Transverse colon (tissue), 4 donors: Measurements from ENCODE around the gene FUT7. TPM values are rescaled to one million over a fixed set of nuclear protein-coding genes. Genes with fewer than 3 reads are reported as not detected.

Source experiments
- DNase-seq: peaks from one replicate; pipeline ENCODE4 v3.0.0-alpha.2; 2019
- H3K27ac ChIP-seq, 4 donors: fragments of 200-600 bp; sonication (generic); 2 replicates each; pipeline ENCODE4 v1.5.1; 2016 to 2018; ENCODE audit warnings: inconsistent platforms in 4 of 4
- H3K27me3 ChIP-seq: fragments of 200-600 bp; sonication (generic); 2 replicates; pipeline ENCODE4 v1.5.1; 2017; ENCODE audit warnings: inconsistent platforms
- H3K36me3 ChIP-seq, 4 donors: fragments of 200-600 bp; sonication (generic); 2 replicates each; pipeline ENCODE4 v1.5.1; 2017 to 2019; ENCODE audit warnings: inconsistent platforms in 4 of 4
- H3K4me1 ChIP-seq, 4 donors: fragments of 200-600 bp; sonication (generic); 2 replicates each; pipeline ENCODE4 v1.5.1; 2017 to 2020; ENCODE audit warnings: inconsistent platforms in 4 of 4
- H3K4me3 ChIP-seq, 4 donors: fragments of 200-600 bp; sonication (generic); 1 replicate in 1 of 4; 2 replicates in 3 of 4; pipeline versions ENCODE4 v1.5.1 to v1.6.1; 2017 to 2019; ENCODE audit warnings: inconsistent platforms in 4 of 4
- H3K9me3 ChIP-seq, 2 donors: fragments of 200-600 bp; sonication (generic); 2 replicates each; pipeline ENCODE4 v1.5.1; 2017 to 2019; ENCODE audit warnings: inconsistent platforms in 2 of 2
- CTCF ChIP-seq, 5 experiments: fragments of 200-600 bp in 3 of 5; fragments of 450-650 bp in 2 of 5; sonication (generic) in 3 of 5; IDR thresholded peaks; 1 replicate in 2 of 5; 2 replicates in 3 of 5; pipeline ENCODE4 v1.5.1; 2016 to 2017; ENCODE audit warnings: antibody characterized with exemption in 5 of 5, inconsistent platforms in 3 of 5, mild to moderate bottlenecking in 2 of 5, moderate library complexity in 1 of 5
- EP300 ChIP-seq: sonication (generic); formaldehyde crosslinking; IDR thresholded peaks from one replicate; pipeline ENCODE4 v1.6.1; 2017; ENCODE audit warnings: antibody characterized with exemption, low read depth
- POLR2A ChIP-seq: fragments of 450-650 bp; IDR thresholded peaks from one replicate; pipeline ENCODE4 v1.6.1; 2016; ENCODE audit warnings: antibody characterized with exemption, mild to moderate bottlenecking, moderate library complexity
- POLR2AphosphoS5 ChIP-seq, 3 donors: sonication (generic); formaldehyde crosslinking; IDR thresholded peaks; one replicate each; pipeline ENCODE4 v1.6.1; 2016; ENCODE audit warnings: antibody characterized with exemption in 3 of 3
- WGBS, 2 donors: methylation state at CpG; one replicate each; pipeline ENCODE4 v1.1.5; 2018; ENCODE audit warnings: low coverage in 1 of 2; 5-methylcytosine and 5-hydroxymethylcytosine counted together
- in situ Hi-C, 4 donors: fragments of 200-750 bp; cut with MboI; loops; one replicate each; pipeline versions ENCODE4 v1.15.0 to v1.15.1; 2017; ENCODE audit warnings: low sequenced_read_pairs in 3 of 4, low pct_ligation_motif_present in 1 of 4, low pct_unique_long_range_greater_than_20kb in 1 of 4
- intact Hi-C: fragments of 100-400 bp; cut with DNase I; formaldehyde crosslinking; loops from one replicate; pipeline ENCODE4 v1.15.1; 2023; ENCODE audit warnings: low total_unique reads
- total RNA-seq, 4 donors: library from RNA; depleted of rRNA; stranded (reverse); fragments of >200 nt; gene quantifications; one replicate each; pipeline ENCODE4 v1.1.0, GENCODE V29; 2016

The FUT7 gene
- total RNA-seq, 4 donors from 2014 or later, result not detected

GRCh38 chr9:136983167-136983566 lies 48.7 kb downstream of the FUT7 start:
- Histone ChIP-seq H3K27me3 (peaks cover 45% of the 10 kb centered on the region), H3K9me3 (no peaks in the 10 kb centered on the region), H3K4me1 (peaks cover 0 to 7% (median 1%) of the 10 kb centered on the region in 4 donors), H3K4me3 (no peak overlapping the region), H3K36me3 (no peaks in the 10 kb centered on the region), H3K27ac (no peak overlapping the region)
- intact Hi-C loops, result no loop called here
- WGBS, 2 donors, result 77% methylated on average over 7 of the region's 9 CpGs; no CpG with 5 or more reads in 1 of the 2 donors
- DNase-seq, result no peak
- in situ Hi-C loops, result no loop called here
- TF ChIP-seq EP300 (no peak), POLR2A (no peak), POLR2AphosphoS5 (IDR thresholded peaks at IDR 0.05) (no peak), CTCF (IDR thresholded peaks at IDR 0.05) (no peak)

GRCh38 chr9:136982232-136983051 lies 49.4 kb downstream of the FUT7 start, which contains the start of gene LCNL1:
TSS of gene LCNL1 (plus strand) at chr9:136982993. CDS start at chr9:136983587, 594 bp downstream.
- TF ChIP-seq POLR2AphosphoS5 (IDR thresholded peaks at IDR 0.05) (no peak), POLR2A (no peak), EP300 (no peak), CTCF (IDR thresholded peaks at IDR 0.05) (no peak)
- Histone ChIP-seq H3K27ac (no peak within 1 kb of the TSS), H3K4me3 (no peak within 1 kb of the TSS), H3K9me3 (no peaks in the 10 kb centered on the region), H3K4me1 (peaks cover 0 to 13% (median 8%) of the 10 kb centered on the region in 4 donors), H3K36me3 (no peaks in the 10 kb centered on the region), H3K27me3 (peaks cover 47% of the 10 kb centered on the region)
- intact Hi-C loops (no loop called here), in situ Hi-C loops (no loop called here)
- no peak for DNase-seq
- WGBS, 2 donors, result 72% methylated on average over 17 of the region's 18 CpGs; no CpG with 5 or more reads in 1 of the 2 donors

GRCh38 chr9:136981588-136982231 lies 50.2 kb downstream of the FUT7 start:
- 55 to 80% methylated on average over 1 to 14 of the region's 17 CpGs for WGBS, 2 donors
- intact Hi-C loops (no loop called here), in situ Hi-C loops (no loop called here)
- Histone ChIP-seq H3K4me1 (peaks cover 0 to 13% (median 8%) of the 10 kb centered on the region in 4 donors), H3K27me3 (peaks cover 43% of the 10 kb centered on the region), H3K4me3 (no peak overlapping the region), H3K9me3 (no peaks in the 10 kb centered on the region), H3K27ac (no peak overlapping the region), H3K36me3 (no peaks in the 10 kb centered on the region)
- TF ChIP-seq CTCF (IDR thresholded peaks at IDR 0.05) (no peak), POLR2A (no peak), EP300 (no peak)
- DNase-seq, result no peak

DNA sequence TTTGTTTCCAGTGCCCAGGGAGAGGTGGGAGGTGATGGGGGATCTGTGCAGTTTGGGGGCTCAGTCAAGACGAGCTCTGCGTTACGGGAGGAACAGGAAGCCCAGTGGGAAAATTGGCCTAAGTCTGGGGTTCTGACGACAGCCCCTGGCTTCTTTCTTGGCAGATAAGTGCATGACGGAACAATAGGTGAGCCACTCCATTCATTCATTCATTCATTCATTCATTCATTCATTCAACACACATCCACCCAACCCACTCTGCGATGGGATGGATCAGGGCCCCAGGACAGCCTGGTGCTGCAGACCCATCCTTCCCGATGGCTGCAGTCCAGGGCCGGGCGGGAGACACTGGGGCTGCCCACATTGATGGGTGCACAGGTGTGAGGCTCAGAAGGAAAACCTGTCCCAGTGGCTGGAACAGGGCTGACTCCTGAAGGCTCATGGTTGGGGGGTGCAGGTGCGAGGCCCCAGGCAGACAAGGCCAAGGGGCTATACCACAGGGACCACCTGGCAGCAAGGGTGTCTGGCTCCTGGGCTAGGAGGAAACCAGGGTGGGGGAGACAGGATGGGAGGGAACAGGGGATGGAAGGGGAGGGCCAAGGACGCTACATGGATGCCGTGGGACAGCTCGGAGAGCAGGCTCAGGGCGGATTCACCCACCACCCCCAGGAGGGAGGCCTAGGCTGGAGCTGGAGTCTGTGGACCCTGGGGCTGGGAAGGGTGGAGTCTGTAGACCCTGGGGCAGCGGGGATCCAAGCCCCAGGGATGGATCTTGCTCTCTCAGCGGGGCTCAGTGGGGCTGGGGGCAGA lies 51.0 kb downstream of the FUT7 start:
- Histone ChIP-seq H3K27me3 (peaks cover 34% of the 10 kb centered on the region), H3K36me3 (no peaks in the 10 kb centered on the region), H3K27ac (no peak overlapping the region)

More for the DNA sequence above, 51.0 kb downstream of the FUT7 start:
- TF ChIP-seq POLR2AphosphoS5 (IDR thresholded peaks at IDR 0.05) (no peak), EP300 (no peak), POLR2A (no peak), CTCF (IDR thresholded peaks at IDR 0.05) (no peak)
- intact Hi-C loops (no loop called here), in situ Hi-C loops (no loop called here)
- 87% methylated on average over 9 to 14 of the region's 16 CpGs for WGBS, 2 donors
- Histone ChIP-seq H3K4me3 (no peak overlapping the region), H3K4me1 (peaks cover 0 to 13% (median 8%) of the 10 kb centered on the region in 4 donors), H3K9me3 (no peaks in the 10 kb centered on the region)
- DNase-seq, result no peak
